AG10803 (cell line): ENCODE results near the gene CA10.

Source experiments
- DNase-seq: peaks from one replicate; pipeline ENCODE4 v3.0.0; 2010; ENCODE audit warnings: low read depth
- H3K4me3 ChIP-seq: 2 replicates; pipeline ENCODE4 v1.5.1; 2011; ENCODE audit warnings: mild to moderate bottlenecking, low read length, control low read depth
- TF ChIP-seq, protein P1 (sequence below): conservative IDR thresholded peaks from 2 replicates; pipeline ENCODE4 v1.5.1; 2011; ENCODE audit warnings: mild to moderate bottlenecking, low read length, control low read depth, inconsistent platforms

The CA10 gene

GRCh38 chr17:51955245-51955644 is 203.3 kb downstream of the CA10 start:
- DNase-seq = no peak
- TF ChIP-seq, protein P1, sequence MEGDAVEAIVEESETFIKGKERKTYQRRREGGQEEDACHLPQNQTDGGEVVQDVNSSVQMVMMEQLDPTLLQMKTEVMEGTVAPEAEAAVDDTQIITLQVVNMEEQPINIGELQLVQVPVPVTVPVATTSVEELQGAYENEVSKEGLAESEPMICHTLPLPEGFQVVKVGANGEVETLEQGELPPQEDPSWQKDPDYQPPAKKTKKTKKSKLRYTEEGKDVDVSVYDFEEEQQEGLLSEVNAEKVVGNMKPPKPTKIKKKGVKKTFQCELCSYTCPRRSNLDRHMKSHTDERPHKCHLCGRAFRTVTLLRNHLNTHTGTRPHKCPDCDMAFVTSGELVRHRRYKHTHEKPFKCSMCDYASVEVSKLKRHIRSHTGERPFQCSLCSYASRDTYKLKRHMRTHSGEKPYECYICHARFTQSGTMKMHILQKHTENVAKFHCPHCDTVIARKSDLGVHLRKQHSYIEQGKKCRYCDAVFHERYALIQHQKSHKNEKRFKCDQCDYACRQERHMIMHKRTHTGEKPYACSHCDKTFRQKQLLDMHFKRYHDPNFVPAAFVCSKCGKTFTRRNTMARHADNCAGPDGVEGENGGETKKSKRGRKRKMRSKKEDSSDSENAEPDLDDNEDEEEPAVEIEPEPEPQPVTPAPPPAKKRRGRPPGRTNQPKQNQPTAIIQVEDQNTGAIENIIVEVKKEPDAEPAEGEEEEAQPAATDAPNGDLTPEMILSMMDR = no peak
- H3K4me3 ChIP-seq = no peak overlapping the region

DNA sequence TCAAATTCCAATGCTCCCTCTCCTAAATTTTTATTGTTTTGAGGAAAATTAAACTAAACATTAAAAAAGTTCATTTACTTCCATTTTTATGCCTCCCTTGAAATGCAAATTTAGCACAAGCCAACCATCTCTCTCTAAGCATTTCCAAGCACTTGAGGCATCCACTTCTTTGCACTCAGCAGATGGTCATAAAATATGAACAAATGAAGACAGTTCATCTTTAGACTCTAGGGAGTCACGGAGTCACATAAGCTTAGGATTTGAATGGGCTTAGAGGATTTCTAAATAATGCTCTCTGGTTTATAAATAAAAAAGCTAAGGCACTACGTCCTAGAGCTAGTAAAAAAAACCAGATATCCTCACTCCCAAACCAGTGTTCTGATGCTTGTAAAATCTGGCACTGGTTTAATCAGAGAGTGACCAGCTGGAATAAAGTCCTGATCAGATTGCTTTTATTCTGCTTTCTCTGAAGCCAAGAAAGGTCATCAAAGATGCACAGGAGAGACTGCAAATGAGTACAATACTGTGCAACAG is 204.2 kb downstream of the CA10 start:
- no peak for DNase-seq
- no peak overlapping the region for H3K4me3 ChIP-seq
- TF ChIP-seq, protein P1 = no peak

DNA sequence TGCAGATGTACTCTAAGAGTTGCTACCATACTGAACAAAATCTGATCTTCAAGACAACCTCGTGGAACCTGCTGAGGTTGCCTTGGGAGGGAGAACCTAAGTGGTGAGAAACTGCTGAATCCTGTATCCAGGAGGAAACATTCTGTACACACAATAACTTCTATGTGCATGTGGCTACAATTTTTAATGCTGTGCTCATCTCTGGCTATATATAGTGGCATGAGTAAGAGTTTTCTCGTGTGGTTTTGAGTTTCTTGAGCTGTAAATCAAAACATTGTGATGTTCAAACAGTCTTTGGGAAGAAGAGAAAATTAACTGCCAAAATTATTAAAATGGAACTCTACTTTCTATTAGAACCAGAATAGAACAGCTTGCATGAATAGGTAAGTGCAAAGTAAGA is 206.8 kb downstream of the CA10 start:
- TF ChIP-seq, protein P1 = no peak
- DNase-seq = no peak
- no peak overlapping the region for H3K4me3 ChIP-seq

GRCh38 chr17:51948128-51948527 is 210.4 kb downstream of the CA10 start:
- DNase-seq = no peak
- TF ChIP-seq, protein P1 = no peak
- H3K4me3 ChIP-seq = no peak overlapping the region

DNA sequence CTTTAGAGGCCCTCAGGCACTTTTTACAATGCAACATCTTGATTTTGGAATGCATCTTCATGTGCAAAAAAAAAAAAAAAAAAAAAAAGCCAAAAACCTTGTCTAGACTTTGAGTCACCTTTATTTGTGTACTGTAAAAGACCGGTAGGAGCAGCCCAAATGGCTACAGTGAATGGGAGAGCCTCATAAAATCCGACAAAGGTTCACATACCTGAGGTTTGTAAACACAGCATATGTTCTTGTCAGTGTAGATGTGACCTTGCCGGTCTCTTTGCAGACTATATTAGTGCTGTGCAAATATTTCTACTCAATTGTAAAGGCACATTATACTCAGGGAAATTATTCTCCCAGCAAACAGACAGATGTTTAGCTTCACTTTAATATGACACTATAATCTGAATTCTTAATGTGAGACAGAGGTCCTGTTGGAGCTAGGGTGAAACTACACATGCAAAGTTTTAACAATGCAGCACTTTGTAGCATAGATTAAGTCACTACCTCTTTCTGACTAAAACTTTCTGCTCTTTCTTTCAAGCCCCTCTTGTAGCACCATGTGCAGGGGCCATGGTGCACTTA is 211.3 kb downstream of the CA10 start:
- DNase-seq = no peak
- TF ChIP-seq, protein P1 = no peak
- H3K4me3 ChIP-seq = no peak overlapping the region

GRCh38 chr17:51946311-51946710 is 212.2 kb downstream of the CA10 start:
- H3K4me3 ChIP-seq = no peak overlapping the region
- TF ChIP-seq, protein P1 = no peak
- DNase-seq = no peak

DNA sequence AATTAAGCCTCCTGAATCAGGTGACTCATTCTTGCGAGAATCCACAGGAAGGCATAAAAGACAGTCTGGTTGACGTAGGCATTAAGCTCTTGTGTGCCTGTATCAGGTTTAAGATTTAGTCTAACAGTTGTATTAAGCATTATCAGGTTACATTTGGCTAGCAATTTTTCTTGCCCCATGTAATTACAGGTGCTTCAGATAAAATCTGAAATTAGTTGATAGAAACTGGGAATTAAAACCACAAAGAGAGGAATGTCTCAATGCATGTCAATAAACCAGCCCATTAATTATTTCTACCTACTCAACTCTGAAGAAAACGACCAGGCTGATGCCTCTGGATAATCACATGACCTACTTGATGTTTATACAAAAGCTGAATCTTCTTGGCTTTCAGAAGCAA is 217.2 kb downstream of the CA10 start:
- H3K4me3 ChIP-seq = no peak overlapping the region
- TF ChIP-seq, protein P1 = no peak
- DNase-seq = no peak
